ENCODE data around the gene THOC6.
A peak's percentile ranks its signal among the peaks of the same experiment; 100 is the strongest.

The THOC6 gene

DNA sequence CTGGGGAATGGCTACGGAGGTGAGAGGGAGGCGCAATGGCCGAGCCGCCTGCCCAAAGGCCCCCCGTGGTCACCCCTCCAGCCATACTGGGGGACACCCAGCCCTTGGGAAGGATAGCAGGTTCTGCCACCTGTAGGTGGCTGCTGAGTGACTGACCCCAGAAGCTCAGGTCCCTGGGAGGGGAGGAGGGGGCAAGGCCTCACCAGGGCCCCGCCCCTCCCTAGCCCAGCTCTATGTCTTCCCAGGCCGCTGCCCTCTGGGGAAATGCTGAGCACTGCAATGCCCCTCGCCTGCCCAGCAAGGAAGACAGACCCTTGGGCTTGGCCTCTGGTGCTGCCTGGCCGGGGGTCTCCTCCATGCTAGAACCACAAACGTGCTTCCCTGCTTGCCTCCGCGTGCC is 22.5 kb upstream of the THOC6 start:
- Histone ChIP-seq H3K9me3 (ENCODE audit: low read length) (no peaks in the 10 kb centered on the region), H3K36me3 (ENCODE audit: insufficient read depth, low read length) (no peaks in the 10 kb centered on the region), H2AFZ (ENCODE audit: low read depth, low read length) (no peak overlapping the region), H3K4me1 (ENCODE audit: insufficient read depth, low read length) (peaks cover 3% of the 10 kb centered on the region), H3K4me3 (ENCODE audit: low read length) (no peak overlapping the region), H3K27me3 (ENCODE audit: insufficient read depth, low read length) (peaks cover 61% of the 10 kb centered on the region)

DNA sequence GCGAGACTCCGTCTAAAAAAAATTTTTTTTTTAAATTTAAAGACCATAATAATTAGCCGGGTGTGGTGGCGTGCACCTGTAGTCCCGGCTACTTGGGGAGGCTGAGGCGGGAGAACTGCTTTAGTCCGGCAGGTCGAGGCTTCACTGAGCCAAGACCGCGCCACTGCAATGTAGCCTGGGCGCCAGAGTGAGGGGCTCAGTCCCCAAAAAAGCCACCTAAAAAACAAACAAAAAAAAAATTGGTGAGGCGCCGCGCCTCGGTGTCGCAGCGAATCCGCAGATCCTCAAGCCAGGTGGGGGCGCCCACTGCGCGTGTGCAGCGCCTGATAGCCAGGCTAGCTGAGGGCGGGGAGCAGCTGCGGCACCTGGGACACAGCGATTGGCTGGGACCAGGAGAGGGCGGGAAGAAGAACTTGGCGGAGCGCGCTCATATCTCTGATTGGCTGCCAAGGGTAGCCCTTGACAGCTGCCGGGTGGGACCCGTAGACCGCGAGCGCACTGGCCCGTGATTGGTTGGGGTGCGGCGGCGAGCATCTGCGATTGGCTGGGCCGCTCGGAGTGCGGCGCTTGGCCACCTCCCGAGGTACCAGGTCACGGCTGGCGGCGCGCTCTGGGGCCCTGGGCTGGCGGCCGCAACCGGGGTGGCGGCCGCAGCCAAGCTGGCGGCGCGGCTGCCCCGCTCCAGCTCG is 20.1 kb upstream of the THOC6 start:
- Histone ChIP-seq H3K9me3 (ENCODE audit: low read length) (no peaks in the 10 kb centered on the region), H3K4me3 (ENCODE audit: low read length) (peak overlapping the region; percentile 31), H3K36me3 (ENCODE audit: insufficient read depth, low read length) (no peaks in the 10 kb centered on the region), H3K27me3 (ENCODE audit: insufficient read depth, low read length) (peaks cover 62% of the 10 kb centered on the region), H3K4me1 (ENCODE audit: insufficient read depth, low read length) (peaks cover 9% of the 10 kb centered on the region), H2AFZ (ENCODE audit: low read depth, low read length) (no peak overlapping the region)

DNA sequence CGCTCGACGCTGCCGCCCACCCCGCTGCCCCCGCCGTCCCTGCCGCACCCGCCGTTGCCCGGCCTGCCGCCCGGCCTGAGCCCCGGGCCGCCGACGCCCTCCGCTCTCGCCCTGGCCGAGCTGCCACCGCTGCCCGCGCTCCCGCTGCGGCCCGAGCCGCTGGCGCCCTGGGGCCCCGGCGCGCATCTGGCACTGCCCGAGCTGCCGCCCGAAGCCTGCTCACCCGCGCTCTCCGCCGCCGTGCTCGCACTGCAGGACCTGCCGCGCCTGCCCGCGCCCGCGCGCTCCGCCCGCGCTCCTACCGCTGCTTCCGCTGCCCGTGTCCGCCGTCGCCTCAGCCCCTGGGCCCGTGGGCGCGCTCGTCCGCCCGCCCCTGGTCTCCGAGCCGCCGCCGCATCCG is 19.5 kb upstream of the THOC6 start:
- Histone ChIP-seq H3K36me3 (ENCODE audit: insufficient read depth, low read length) (no peaks in the 10 kb centered on the region), H3K9me3 (ENCODE audit: low read length) (no peaks in the 10 kb centered on the region), H3K4me3 (ENCODE audit: low read length) (peak overlapping the region; percentile 31), H3K4me1 (ENCODE audit: insufficient read depth, low read length) (peaks cover 9% of the 10 kb centered on the region), H3K27me3 (ENCODE audit: insufficient read depth, low read length) (peaks cover 58% of the 10 kb centered on the region), H2AFZ (ENCODE audit: low read depth, low read length) (no peak overlapping the region)

DNA sequence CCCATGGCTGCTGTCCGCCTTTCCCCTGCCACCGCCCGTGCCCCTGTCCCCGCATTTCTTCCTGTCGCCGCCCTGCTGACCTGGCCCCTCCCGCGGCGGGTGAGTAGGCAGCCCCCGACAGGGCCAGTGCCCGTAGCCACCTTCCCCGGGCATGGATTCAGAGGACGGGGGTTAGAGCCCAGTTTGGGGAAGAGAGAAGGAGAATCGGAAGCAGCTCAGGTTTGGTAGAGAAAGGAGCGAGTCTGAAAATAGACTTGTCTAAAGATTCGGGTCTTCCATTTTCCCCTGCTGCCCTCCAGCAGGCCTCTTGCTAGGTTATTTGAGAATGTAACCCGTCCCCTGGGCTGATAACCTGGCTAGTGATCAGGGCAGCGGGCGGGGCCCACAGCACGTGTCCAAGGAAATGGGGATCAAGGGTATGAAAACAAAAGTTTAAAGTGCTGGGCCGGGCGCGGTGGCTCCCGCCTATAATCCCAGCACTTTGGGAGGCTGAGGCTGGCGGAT is 19.0 kb upstream of the THOC6 start:
- Histone ChIP-seq H3K27me3 (ENCODE audit: insufficient read depth, low read length) (peaks cover 58% of the 10 kb centered on the region), H3K4me3 (ENCODE audit: low read length) (no peak overlapping the region)

DNA sequence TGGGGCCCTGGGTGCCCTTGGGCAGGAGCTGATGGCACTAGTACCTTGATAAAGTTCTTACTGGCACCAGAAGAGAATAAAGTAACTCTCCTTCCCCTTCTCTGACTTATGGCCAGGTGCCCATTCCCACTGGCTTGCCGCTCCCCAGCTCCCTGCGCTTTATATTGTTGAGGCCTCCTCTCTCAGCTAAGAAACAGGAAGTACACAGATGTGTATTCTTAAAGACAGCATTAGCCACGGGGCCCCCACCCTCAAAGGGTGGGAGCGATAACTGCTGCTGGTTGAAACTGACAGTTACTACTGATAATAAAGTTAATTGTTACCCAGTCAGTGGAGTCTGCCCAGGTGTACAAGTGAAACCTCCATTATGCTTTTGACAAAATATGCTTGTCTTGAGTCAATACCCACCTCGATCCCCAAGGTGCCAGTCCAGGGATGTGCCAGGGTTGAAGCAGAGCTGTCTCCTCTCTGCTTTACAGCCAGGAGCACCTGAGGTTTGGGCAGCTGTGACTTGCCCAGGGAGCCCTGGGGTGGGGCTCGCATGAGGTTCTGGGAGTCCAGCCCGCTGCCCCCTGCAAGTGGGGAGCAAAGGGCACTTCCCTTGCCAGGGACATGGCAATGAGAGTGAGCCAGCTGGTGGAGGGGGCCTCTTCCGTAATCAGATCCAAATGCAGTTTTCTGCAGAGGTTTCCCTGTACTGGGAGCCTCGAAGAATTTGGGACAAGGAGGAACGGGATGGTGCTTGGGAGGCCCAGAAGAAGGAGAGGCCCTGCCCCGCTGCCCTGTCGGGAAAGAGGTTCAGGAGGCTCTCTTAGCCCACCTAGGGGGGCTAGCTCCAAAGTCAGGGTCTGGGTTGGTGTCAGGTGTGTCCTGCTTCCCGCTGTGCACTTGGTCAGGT is 16.5 kb upstream of the THOC6 start:
- H3K4me3 ChIP-seq (ENCODE audit: low read length): no peak overlapping the region
- H2AFZ ChIP-seq (ENCODE audit: low read depth, low read length): no peak overlapping the region
- no peaks in the 10 kb centered on the region for H3K36me3 ChIP-seq (ENCODE audit: insufficient read depth, low read length)
- H3K9me3 ChIP-seq (ENCODE audit: low read length): no peaks in the 10 kb centered on the region
- H3K27me3 ChIP-seq (ENCODE audit: insufficient read depth, low read length): peaks cover 60% of the 10 kb centered on the region
- H3K4me1 ChIP-seq (ENCODE audit: insufficient read depth, low read length): peaks cover 12% of the 10 kb centered on the region

More for the DNA sequence above, 19.0 kb upstream of the THOC6 start:
- no peaks in the 10 kb centered on the region for H3K9me3 ChIP-seq (ENCODE audit: low read length)
- no peak overlapping the region for H2AFZ ChIP-seq (ENCODE audit: low read depth, low read length)
- H3K4me1 ChIP-seq (ENCODE audit: insufficient read depth, low read length): peaks cover 9% of the 10 kb centered on the region
- H3K36me3 ChIP-seq (ENCODE audit: insufficient read depth, low read length): no peaks in the 10 kb centered on the region

DNA sequence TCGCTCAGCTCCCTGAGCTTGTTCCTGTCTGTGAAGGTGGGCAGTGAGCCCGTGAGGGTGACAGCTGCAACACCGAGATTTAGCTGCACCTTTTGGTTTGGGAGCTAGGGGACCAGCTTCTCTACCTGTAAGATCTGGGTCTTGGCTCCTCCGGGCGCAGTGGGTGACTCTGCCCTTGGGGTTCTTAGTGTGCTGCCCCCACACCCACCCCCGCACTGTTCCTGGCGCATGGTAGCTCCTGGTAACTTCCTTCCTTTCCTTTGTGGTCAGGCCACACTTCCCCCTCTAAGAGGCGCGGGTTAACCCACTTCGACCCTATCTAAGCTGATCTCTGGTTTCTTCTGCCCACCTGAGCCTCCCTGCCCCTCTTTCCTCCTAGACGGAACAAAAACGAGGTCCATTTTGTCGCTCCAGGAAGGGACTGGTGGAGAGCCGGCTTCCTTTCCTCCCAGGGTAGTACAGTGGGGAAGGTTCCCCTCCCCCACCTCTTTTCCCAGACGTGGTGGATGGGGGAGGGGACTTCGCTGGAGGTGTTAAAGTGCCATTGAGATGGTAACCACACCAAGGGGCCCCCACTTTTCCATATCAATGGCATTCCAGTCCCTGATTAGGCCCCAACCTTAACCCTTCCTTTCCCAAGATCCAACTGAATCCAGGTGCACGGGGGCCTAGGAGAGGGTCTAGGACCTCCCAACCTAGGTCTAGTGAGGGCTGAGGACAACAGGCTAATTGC is 15.7 kb upstream of the THOC6 start:
- Histone ChIP-seq H3K4me3 (ENCODE audit: low read length) (no peak overlapping the region), H3K27me3 (ENCODE audit: insufficient read depth, low read length) (peaks cover 68% of the 10 kb centered on the region), H3K9me3 (ENCODE audit: low read length) (no peaks in the 10 kb centered on the region), H3K4me1 (ENCODE audit: insufficient read depth, low read length) (peaks cover 12% of the 10 kb centered on the region), H3K36me3 (ENCODE audit: insufficient read depth, low read length) (no peaks in the 10 kb centered on the region), H2AFZ (ENCODE audit: low read depth, low read length) (no peak overlapping the region)

DNA sequence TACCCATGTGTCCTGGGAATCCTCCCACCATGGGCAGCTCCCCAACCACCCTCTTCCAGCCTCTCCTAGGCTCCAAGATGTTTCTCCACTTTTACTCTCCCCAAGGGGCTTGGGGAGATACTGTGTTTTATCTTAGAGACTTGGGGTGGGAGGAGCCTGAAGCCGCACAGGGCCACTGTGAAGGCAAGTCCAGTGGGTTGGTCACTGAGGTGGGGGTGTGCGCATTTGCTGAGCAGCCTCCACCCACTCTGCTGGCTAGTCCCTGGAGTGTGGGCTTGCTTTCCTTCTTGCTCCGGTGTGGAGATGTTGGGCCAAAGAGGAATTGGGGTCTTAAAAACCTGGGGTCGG is 15.2 kb upstream of the THOC6 start:
- Histone ChIP-seq H2AFZ (ENCODE audit: low read depth, low read length) (no peak overlapping the region), H3K27me3 (ENCODE audit: insufficient read depth, low read length) (peaks cover 74% of the 10 kb centered on the region), H3K9me3 (ENCODE audit: low read length) (no peaks in the 10 kb centered on the region), H3K36me3 (ENCODE audit: insufficient read depth, low read length) (no peaks in the 10 kb centered on the region), H3K4me3 (ENCODE audit: low read length) (no peak overlapping the region), H3K4me1 (ENCODE audit: insufficient read depth, low read length) (peaks cover 12% of the 10 kb centered on the region)

DNA sequence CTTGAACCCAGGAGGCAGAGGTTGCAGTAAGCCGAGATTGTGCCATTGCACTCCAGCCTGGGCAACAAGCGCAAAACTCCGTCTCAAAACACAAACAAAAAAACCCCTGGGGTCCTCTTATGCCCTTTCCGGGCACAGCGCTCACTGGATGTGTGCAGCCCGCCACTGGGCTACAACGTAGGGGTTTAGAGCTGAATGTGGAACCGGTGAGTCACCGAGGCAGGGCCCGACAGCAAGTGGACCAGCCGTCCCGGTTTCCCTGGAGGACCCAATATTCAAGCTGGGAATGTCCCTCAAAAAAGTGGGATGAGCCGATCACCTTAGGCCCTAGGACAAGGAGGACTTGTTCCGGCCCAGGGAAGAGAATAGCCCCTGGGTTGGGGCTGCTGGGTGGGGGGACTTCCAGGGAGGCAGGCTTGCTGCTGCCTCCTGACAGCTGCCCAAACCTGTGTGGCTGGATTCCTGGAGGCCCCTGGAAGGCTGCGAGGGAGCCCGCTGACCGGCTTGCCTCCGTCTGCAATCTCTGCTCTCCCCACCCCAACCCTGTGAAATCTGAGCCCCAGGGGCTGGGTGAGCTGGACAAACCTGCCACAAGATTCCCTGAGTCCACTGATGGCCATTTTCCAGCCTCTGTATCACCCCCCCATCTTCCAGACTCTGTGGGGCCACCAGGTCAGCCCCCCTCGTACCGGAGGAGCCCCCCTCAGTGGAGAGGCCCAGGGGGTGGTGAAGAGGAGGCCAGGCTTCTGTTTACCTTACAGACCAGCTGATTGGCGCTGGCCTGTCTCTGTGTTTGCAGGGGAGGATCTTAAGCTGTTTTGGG is 14.1 kb upstream of the THOC6 start:
- H3K27me3 ChIP-seq (ENCODE audit: insufficient read depth, low read length): peaks cover 83% of the 10 kb centered on the region
- peaks cover 11% of the 10 kb centered on the region for H3K4me1 ChIP-seq (ENCODE audit: insufficient read depth, low read length)
- H3K9me3 ChIP-seq (ENCODE audit: low read length): no peaks in the 10 kb centered on the region
- no peak overlapping the region for H3K4me3 ChIP-seq (ENCODE audit: low read length)
- no peak overlapping the region for H2AFZ ChIP-seq (ENCODE audit: low read depth, low read length)
- no peaks in the 10 kb centered on the region for H3K36me3 ChIP-seq (ENCODE audit: insufficient read depth, low read length)

DNA sequence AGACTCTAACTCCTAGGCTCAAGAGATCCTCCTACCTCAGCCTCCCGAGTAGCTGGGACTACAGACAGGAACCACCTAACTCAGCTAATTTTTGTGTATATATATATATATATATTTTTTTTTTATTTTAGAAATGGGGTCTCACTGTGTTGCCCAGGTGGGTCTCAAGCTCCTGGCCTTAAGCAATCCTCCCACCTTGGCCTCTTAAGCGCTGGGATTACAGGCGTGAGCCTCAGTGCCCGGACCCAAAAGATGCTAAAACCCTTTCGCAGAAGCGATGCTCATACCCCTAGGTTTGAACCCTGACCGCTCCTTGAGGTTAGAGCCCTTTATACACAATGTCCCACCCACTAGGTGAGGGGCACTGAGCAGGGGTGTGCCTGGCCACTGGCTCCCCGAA is 13.3 kb upstream of the THOC6 start:
- Histone ChIP-seq H3K4me3 (ENCODE audit: low read length) (no peak overlapping the region), H3K4me1 (ENCODE audit: insufficient read depth, low read length) (peaks cover 8% of the 10 kb centered on the region), H3K9me3 (ENCODE audit: low read length) (no peaks in the 10 kb centered on the region), H3K27me3 (ENCODE audit: insufficient read depth, low read length) (peaks cover 85% of the 10 kb centered on the region), H2AFZ (ENCODE audit: low read depth, low read length) (no peak overlapping the region), H3K36me3 (ENCODE audit: insufficient read depth, low read length) (no peaks in the 10 kb centered on the region)

DNA sequence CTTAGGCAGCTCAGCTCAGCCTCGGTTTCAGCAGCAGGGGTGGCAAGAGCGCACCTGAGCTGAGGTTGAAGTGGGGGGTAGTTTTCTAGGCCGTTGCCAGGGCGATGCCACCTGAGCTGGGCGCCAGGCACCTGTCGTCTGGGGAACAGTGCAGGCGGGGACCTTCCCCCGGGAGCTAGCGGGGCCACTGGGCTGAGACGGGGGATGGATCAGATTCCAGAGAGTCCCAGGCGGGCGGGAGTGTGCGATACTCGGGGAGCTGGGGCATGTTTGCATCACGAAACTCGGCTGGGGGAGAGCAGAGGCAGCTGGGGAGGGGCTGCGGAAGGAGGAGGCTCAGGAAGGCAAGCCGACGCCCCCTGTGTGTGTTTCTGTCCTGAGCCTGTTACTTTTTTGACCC is 11.6 kb upstream of the THOC6 start:
- H3K4me3 ChIP-seq (ENCODE audit: low read length): no peak overlapping the region
- H3K27me3 ChIP-seq (ENCODE audit: insufficient read depth, low read length): peaks cover 78% of the 10 kb centered on the region
- no peaks in the 10 kb centered on the region for H3K9me3 ChIP-seq (ENCODE audit: low read length)
- no peaks in the 10 kb centered on the region for H3K36me3 ChIP-seq (ENCODE audit: insufficient read depth, low read length)
- H2AFZ ChIP-seq (ENCODE audit: low read depth, low read length): no peak overlapping the region
- H3K4me1 ChIP-seq (ENCODE audit: insufficient read depth, low read length): peaks cover 8% of the 10 kb centered on the region

DNA sequence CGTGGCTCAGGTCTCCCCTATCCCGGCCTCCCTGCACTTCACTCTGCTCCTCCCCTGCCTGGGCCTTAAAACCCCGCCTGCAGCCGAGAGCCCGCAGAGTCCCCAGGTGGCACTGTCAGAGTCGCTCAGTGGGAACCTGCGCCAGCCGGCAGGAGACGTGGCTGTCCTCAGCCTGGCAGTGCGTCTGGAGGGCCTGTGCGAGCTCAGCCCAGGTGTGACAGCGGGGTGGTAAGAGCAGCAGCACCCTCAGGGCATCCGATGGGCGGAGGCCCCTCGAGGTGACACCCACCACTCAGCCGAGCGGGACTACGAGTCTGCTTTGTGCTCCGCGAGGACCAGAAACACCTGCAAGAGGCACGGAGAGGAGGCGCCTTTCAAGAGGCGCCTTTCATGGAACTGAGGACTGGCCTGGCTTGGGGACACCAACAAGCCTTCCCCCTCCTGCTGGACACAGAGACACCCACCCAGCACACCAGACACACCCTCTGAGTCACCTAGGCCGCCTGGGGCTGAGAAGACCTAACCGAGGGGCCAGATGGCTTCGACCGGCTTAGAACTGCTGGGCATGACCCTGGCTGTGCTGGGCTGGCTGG is 10.9 kb upstream of the THOC6 start, which contains the start of gene CLDN9:
Gene CLDN9, plus strand, starts transcription at position 96 of the 593 bp plus-strand sequence. Its CDS starts 440 bp downstream, at position 536.
- Histone ChIP-seq H3K4me3 (ENCODE audit: low read length) (no peak within 1 kb of the TSS), H3K36me3 (ENCODE audit: insufficient read depth, low read length) (no peaks in the 10 kb centered on the region), H3K9me3 (ENCODE audit: low read length) (no peaks in the 10 kb centered on the region), H2AFZ (ENCODE audit: low read depth, low read length) (no peak within 1 kb of the TSS), H3K4me1 (ENCODE audit: insufficient read depth, low read length) (peaks cover 8% of the 10 kb centered on the region), H3K27me3 (ENCODE audit: insufficient read depth, low read length) (peaks cover 74% of the 10 kb centered on the region)

DNA sequence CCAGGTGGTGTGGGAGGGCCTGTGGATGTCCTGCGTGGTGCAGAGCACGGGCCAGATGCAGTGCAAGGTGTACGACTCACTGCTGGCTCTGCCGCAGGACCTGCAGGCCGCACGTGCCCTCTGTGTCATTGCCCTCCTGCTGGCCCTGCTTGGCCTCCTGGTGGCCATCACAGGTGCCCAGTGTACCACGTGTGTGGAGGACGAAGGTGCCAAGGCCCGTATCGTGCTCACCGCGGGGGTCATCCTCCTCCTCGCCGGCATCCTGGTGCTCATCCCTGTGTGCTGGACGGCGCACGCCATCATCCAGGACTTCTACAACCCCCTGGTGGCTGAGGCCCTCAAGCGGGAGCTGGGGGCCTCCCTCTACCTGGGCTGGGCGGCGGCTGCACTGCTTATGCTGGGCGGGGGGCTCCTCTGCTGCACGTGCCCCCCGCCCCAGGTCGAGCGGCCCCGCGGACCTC is 10.3 kb upstream of the THOC6 start:
- Histone ChIP-seq H3K4me1 (ENCODE audit: insufficient read depth, low read length) (peaks cover 2% of the 10 kb centered on the region), H3K27me3 (ENCODE audit: insufficient read depth, low read length) (peaks cover 68% of the 10 kb centered on the region), H2AFZ (ENCODE audit: low read depth, low read length) (no peak overlapping the region), H3K36me3 (ENCODE audit: insufficient read depth, low read length) (no peaks in the 10 kb centered on the region), H3K4me3 (ENCODE audit: low read length) (no peak overlapping the region), H3K9me3 (ENCODE audit: low read length) (no peaks in the 10 kb centered on the region)
